ENCODE measurements around the gene SEC24C.
A peak's percentile ranks its signal among the peaks of the same experiment; 100 is the strongest.

SEC24C gene

GRCh38 chr10:73773152-73773879, 29.1 kb downstream of the SEC24C start:
- TF ChIP-seq CTCF (IDR thresholded peaks at IDR 0.05; ENCODE audit: insufficient read depth, low read length, poor library complexity, severe bottlenecking), result no peak
- H3K27me3 ChIP-seq (replicated peaks; ENCODE audit: control insufficient read depth, insufficient read depth, low read length), result no peaks in the 10 kb centered on the region
- no peak for DNase-seq (ENCODE audit: extremely low read depth, insufficient read length)
- H3K36me3 ChIP-seq (ENCODE audit: control insufficient read depth, insufficient read depth, low read length), result peaks cover 30% of the 10 kb centered on the region
- H3K4me3 ChIP-seq (replicated peaks; ENCODE audit: low read depth, low read length), result peak overlapping the region; percentile 78

GRCh38 chr10:73774637-73775036, 30.5 kb downstream of the SEC24C start:
- H3K36me3 ChIP-seq (ENCODE audit: control insufficient read depth, insufficient read depth, low read length), result peaks cover 22% of the 10 kb centered on the region
- H3K27me3 ChIP-seq (replicated peaks; ENCODE audit: control insufficient read depth, insufficient read depth, low read length), result no peaks in the 10 kb centered on the region
- DNase-seq (ENCODE audit: extremely low read depth, insufficient read length), result no peak
- H3K4me3 ChIP-seq (replicated peaks; ENCODE audit: low read depth, low read length), result peak overlapping the region; percentile 78
- no peak for TF ChIP-seq CTCF (IDR thresholded peaks at IDR 0.05; ENCODE audit: insufficient read depth, low read length, poor library complexity, severe bottlenecking)

DNA sequence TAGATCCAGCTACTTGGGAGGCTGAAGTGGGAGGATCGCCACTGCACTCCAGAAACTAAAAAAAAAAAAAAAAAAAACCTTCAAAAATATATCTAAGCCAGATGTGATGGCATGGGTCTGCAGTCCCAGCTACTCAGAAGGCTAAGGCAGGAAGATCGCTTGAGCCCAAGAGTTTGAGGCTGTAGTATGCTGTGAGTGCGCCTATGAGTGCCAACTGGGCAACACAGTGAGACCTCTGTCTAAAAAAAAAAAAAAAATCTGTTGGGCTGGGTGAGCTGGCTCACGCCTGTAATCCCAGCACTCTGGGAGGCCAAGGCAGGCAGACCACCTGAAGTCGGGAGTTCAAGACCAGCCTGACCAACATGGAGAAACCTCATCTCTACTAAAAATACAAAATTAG, 34.8 kb downstream of the SEC24C start:
- no peak for DNase-seq (ENCODE audit: extremely low read depth, insufficient read length)
- no peak for TF ChIP-seq CTCF (IDR thresholded peaks at IDR 0.05; ENCODE audit: insufficient read depth, low read length, poor library complexity, severe bottlenecking)
- peaks cover 5% of the 10 kb centered on the region for H3K36me3 ChIP-seq (ENCODE audit: control insufficient read depth, insufficient read depth, low read length)
- H3K27me3 ChIP-seq (replicated peaks; ENCODE audit: control insufficient read depth, insufficient read depth, low read length), result no peaks in the 10 kb centered on the region
- H3K4me3 ChIP-seq (replicated peaks; ENCODE audit: low read depth, low read length), result no peak overlapping the region

DNA sequence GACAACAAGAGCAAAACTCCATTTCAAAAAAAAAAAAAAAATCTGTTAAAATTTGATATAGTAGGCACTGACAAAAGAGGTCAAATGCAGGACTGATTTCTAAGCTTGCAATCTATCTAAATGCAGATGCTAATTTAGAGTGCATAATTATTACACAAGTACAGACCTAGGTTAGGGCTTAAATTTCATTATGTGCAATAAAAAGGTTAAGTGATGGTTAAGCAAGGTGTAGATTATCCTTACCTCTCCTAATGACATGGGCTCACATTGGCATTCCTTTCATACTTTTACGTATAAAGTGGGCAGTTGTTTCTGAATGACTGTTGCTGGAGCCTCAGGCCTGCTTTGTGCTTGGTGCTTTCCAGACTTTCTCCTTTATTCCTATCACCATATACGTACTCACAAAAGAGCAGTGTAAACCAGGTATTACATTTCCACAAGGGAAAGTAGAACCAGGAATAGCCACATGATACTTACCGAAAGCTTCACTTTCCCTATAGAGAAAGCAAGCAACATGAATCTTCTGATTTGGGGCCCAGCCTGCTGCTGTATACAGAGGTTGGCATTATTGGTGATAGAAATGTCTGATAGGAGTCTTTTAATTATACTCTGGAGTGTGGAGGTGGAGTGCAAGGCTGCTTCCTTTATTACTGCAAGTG, 35.5 kb downstream of the SEC24C start:
- no peak for DNase-seq (ENCODE audit: extremely low read depth, insufficient read length)
- no peak overlapping the region for H3K4me3 ChIP-seq (replicated peaks; ENCODE audit: low read depth, low read length)
- TF ChIP-seq CTCF (IDR thresholded peaks at IDR 0.05; ENCODE audit: insufficient read depth, low read length, poor library complexity, severe bottlenecking), result no peak
- peaks cover 5% of the 10 kb centered on the region for H3K36me3 ChIP-seq (ENCODE audit: control insufficient read depth, insufficient read depth, low read length)
- H3K27me3 ChIP-seq (replicated peaks; ENCODE audit: control insufficient read depth, insufficient read depth, low read length), result no peaks in the 10 kb centered on the region

GRCh38 chr10:73780301-73780700, 36.1 kb downstream of the SEC24C start:
- peak overlapping the region; percentile 93 for H3K4me3 ChIP-seq (replicated peaks; ENCODE audit: low read depth, low read length)
- DNase-seq (ENCODE audit: extremely low read depth, insufficient read length), result no peak
- H3K36me3 ChIP-seq (ENCODE audit: control insufficient read depth, insufficient read depth, low read length), result peaks cover 4% of the 10 kb centered on the region

More at GRCh38 chr10:73780301-73780700, 36.1 kb downstream of the SEC24C start:
- no peak for TF ChIP-seq CTCF (IDR thresholded peaks at IDR 0.05; ENCODE audit: insufficient read depth, low read length, poor library complexity, severe bottlenecking)
- H3K27me3 ChIP-seq (replicated peaks; ENCODE audit: control insufficient read depth, insufficient read depth, low read length), result no peaks in the 10 kb centered on the region

Measured in GM06990 (cell line).